K562 (cell line): ENCODE measurements around the gene DMD. TPM values are rescaled to one million over a fixed set of nuclear protein-coding genes. Genes with fewer than 3 reads are reported as not detected.

ENCODE experiments used
- ATAC-seq: fragments of 200-7000 bp; cut with Tn5 transposase; 3 replicates; pipeline ENCODE4 v1.9.1; 2020; ENCODE audit warnings: moderate library complexity
- BruUV-seq: library from RNA; stranded (reverse); fragments of 400-500 nt; replicated peaks from 2 replicates; lab custom pipeline; 2021; lab: Mats Ljungman, UMichigan
- CTCF ChIA-PET: fragments of 300-600 bp; formaldehyde crosslinking; extraction: SDS; loops from one replicate; lab custom pipeline; 2021; ENCODE audit warnings: low intra/inter-chr PET ratio; lab: Yijun Ruan, JAX
- POLR2A ChIA-PET: fragments of 300-600, 350-650 bp; sonication (Branson Sonifier 250); formaldehyde crosslinking; extraction: SDS; loops from one replicate; lab custom pipeline; 2021; ENCODE audit warnings: antibody characterized with exemption, inconsistent platforms; lab: Yijun Ruan, JAX
- DNase-seq, 4 experiments: peaks; one replicate each; pipeline versions ENCODE4 v3.0.0 to v3.0.0-alpha.2; 2011 to 2018; ENCODE audit warnings: low spot score in 3 of 4, mixed read lengths in 3 of 4; ENCODE audit errors: extremely low read depth in 1 of 4
- FAIRE-seq: peaks from 2 replicates; lab custom pipeline; 2011; peaks lifted over from hg19 to GRCh38; lab: Jason Lieb, UNC
- H2AFZ ChIP-seq: 2 replicates; pipeline ENCODE4 v1.6.0; 2011; ENCODE audit warnings: low read depth, low read length, control low read depth, inconsistent platforms
- H3K27ac ChIP-seq: fragments of 200-600 bp; 3 replicates; pipeline ENCODE4 v1.8.0; 2011; ENCODE audit warnings: low read depth, mild to moderate bottlenecking, control low read depth, inconsistent platforms, low read length, moderate library complexity, mixed read lengths; ENCODE audit errors: extremely low read depth
- H3K27me3 ChIP-seq, 2 experiments: fragments of 300-600 bp in 1 of 2; 2 replicates in 1 of 2; 3 replicates in 1 of 2; pipeline versions ENCODE4 v1.6.0 to v1.8.0; 2011; ENCODE audit warnings: inconsistent platforms in 2 of 2, low read length in 2 of 2, mild to moderate bottlenecking in 1 of 2, mixed read lengths in 1 of 2, moderate library complexity in 1 of 2; ENCODE audit not compliant: control insufficient read depth in 2 of 2, insufficient read depth in 2 of 2
- H3K36me3 ChIP-seq: fragments of 300-600 bp; 3 replicates; pipeline ENCODE4 v1.8.0; 2011; ENCODE audit warnings: mild to moderate bottlenecking, low read length, inconsistent platforms; ENCODE audit not compliant: control insufficient read depth, insufficient read depth
- H3K4me1 ChIP-seq, 2 experiments: fragments of 200-600 bp in 1 of 2; replicated peaks in 1 of 2; 2 replicates in 1 of 2; 3 replicates in 1 of 2; pipeline versions ENCODE4 v1.5.1 to v1.8.0; 2011; ENCODE audit warnings: inconsistent platforms in 2 of 2, low read length in 2 of 2, mild to moderate bottlenecking in 1 of 2, mixed read lengths in 1 of 2, moderate library complexity in 1 of 2; ENCODE audit not compliant: control insufficient read depth in 2 of 2, insufficient read depth in 2 of 2
- H3K4me2 ChIP-seq: 2 replicates; pipeline ENCODE4 v1.6.1; 2011; ENCODE audit warnings: low read length, control low read depth, inconsistent platforms, mixed read lengths; ENCODE audit not compliant: insufficient read depth
- H3K4me3 ChIP-seq: fragments of 200-600 bp; sonication (generic), shearing (Covaris generic); 2 replicates; pipeline ENCODE4 v1.5.1; 2016; ENCODE audit warnings: control low read depth, inconsistent platforms
- H3K79me2 ChIP-seq: fragments of 200-600 bp; 3 replicates; pipeline ENCODE4 v1.8.0; 2011; ENCODE audit warnings: low read length, inconsistent platforms; ENCODE audit not compliant: control insufficient read depth, insufficient read depth
- H3K9ac ChIP-seq, 2 experiments: 2 replicates each; pipeline versions ENCODE4 v1.6.0 to v1.6.1; 2011; ENCODE audit warnings: low read depth in 2 of 2, low read length in 2 of 2, control low read depth in 1 of 2, inconsistent platforms in 1 of 2, mild to moderate bottlenecking in 1 of 2, mixed read lengths in 1 of 2; ENCODE audit not compliant: insufficient read depth in 1 of 2
- H3K9me1 ChIP-seq: one replicate; pipeline ENCODE4 v1.6.0; 2011; ENCODE audit warnings: inconsistent platforms, mild to moderate bottlenecking, low read length, moderate library complexity; ENCODE audit not compliant: control insufficient read depth, insufficient read depth
- H3K9me3 ChIP-seq: replicated peaks from 2 replicates; pipeline ENCODE4 v1.5.1; 2011; ENCODE audit warnings: low read depth, low read length, inconsistent platforms; ENCODE audit not compliant: control insufficient read depth, insufficient read depth
- H4K20me1 ChIP-seq: replicated peaks from 2 replicates; pipeline ENCODE4 v1.6.1; 2011; ENCODE audit warnings: low read length, inconsistent platforms, mixed read lengths; ENCODE audit not compliant: control insufficient read depth, insufficient read depth
- DMBX1 ChIP-seq: fragments of 250-450 bp; sonication (Bioruptor Pico); IDR thresholded peaks from 2 replicates; pipeline ENCODE4 v1.8.0; 2022; ENCODE audit warnings: inconsistent platforms, mild to moderate bottlenecking, moderate library complexity, borderline replicate concordance
- E2F4 ChIP-seq: sonication (generic); formaldehyde crosslinking; IDR thresholded peaks from 2 replicates; pipeline ENCODE4 v1.8.0; 2022; ENCODE audit warnings: mild to moderate bottlenecking, low read depth, missing genetic modification reagents
- MLLT1 ChIP-seq, 2 experiments: fragments of 450-650 bp; IDR thresholded peaks; 2 replicates each; pipeline ENCODE4 v1.6.1; 2016
- RBM15 ChIP-seq: fragments of 200-400 bp; formaldehyde crosslinking; IDR thresholded peaks from 2 replicates; pipeline ENCODE4 v1.6.1; 2018; ENCODE audit warnings: mild to moderate bottlenecking, low read length, moderate library complexity; ENCODE audit not compliant: insufficient read depth
- ZBTB12 ChIP-seq: fragments of 250-450 bp; sonication (Bioruptor Pico); IDR thresholded peaks from 2 replicates; pipeline ENCODE4 v1.4.0; 2020
- WGBS: fragments of 100-300 bp; shearing (Covaris generic); methylation state at CpG from one replicate; pipeline ENCODE4 v1.1.6; 2016; ENCODE audit warnings: low coverage, mixed read lengths; ENCODE audit not compliant: insufficient coverage; ENCODE audit errors: missing lambda C conversion rate; 5-methylcytosine and 5-hydroxymethylcytosine counted together
- in situ Hi-C: fragments of 300-500 bp; cut with MboI; formaldehyde crosslinking; loops from 4 replicates; pipeline ENCODE4 v1.15.0; 2018; ENCODE audit warnings: inconsistent platforms, mixed read lengths
- intact Hi-C: fragments of 100-400 bp; cut with micrococcal nuclease; formaldehyde crosslinking; loops from 2 replicates; pipeline ENCODE4 v1.14.2; 2022
- polyA plus RNA-seq, 8 experiments: library from polyadenylated mRNA; depleted of rRNA in 4 of 8; stranded (reverse) in 5 of 8; unstranded in 3 of 8; fragments of >200 nt; fragmentation: Nextera tagmentation in 2 of 8; fragmentation: Illumina TruSeq in 1 of 8; extraction: Ambion mirVana in 2 of 8; extraction: Trizol in 1 of 8; gene quantifications; 2 replicates each; pipeline versions ENCODE4 v1.2.1 to v1.2.3, GENCODE V29; 2011 to 2014; ENCODE audit warnings: inconsistent platforms in 1 of 8, missing spikeins in 1 of 8
- total RNA-seq, 7 experiments: library from RNA; depleted of rRNA in 6 of 7; stranded (reverse); fragments of >200 nt in 6 of 7; fragmentation: Illumina TruSeq in 2 of 7; extraction: Trizol in 2 of 7; gene quantifications; 2 replicates each; pipeline versions ENCODE4 v1.2.1 to v1.2.3, GENCODE V29; 2011 to 2021; ENCODE audit warnings: low replicate concordance in 1 of 7

The DMD gene
- total and polyA plus RNA-seq, 9 of the 15 experiments (the other 6 are each of a cell fraction or from before 2014, with no cell fraction given): 3.8 to 20.4 (median 11.4) TPM

GRCh38 chrX:32489125-32489524, 722.2 kb downstream of the DMD start:
- Histone ChIP-seq H2AFZ (no peak overlapping the region), H3K9me3 (no peaks in the 10 kb centered on the region), H3K27ac (no peak overlapping the region), H3K79me2 (no peaks in the 10 kb centered on the region), H3K4me3 (no peak overlapping the region), H3K36me3 (no peaks in the 10 kb centered on the region), H3K9me1 (no peaks in the 10 kb centered on the region), H3K9ac (no peak overlapping the region), H3K4me1 (no peaks in the 10 kb centered on the region), H3K4me2 (no peak overlapping the region), H4K20me1 (no peaks in the 10 kb centered on the region), H3K27me3 (no peaks in the 10 kb centered on the region)
- no TSS peak for BruUV-seq
- DNase-seq (no peak), FAIRE-seq (no peak), ATAC-seq (no peak)
- ChIA-PET CTCF (no interaction called here), POLR2A (no interaction called here)
- 0% methylated on average over 2 of the region's 3 CpGs for whole genome bisulfite sequencing
- in situ Hi-C loops: no loop called here
- intact Hi-C loops: no loop called here
- TF ChIP-seq E2F4: no peak
- TF ChIP-seq ZBTB12 (CRISPR knock-in tag): no peak
- TF ChIP-seq DMBX1 (CRISPR knock-in tag): no peak
- TF ChIP-seq MLLT1 (IDR thresholded peaks at IDR 0.05): no peak
- no peak for TF ChIP-seq RBM15
